Measurements from ENCODE around the gene ZNF189. TPM values are rescaled to one million over a fixed set of nuclear protein-coding genes. Genes with fewer than 3 reads are reported as not detected.

Gene ZNF189
- total RNA-seq, 1 donor from 2014 or later = 31.0 TPM

- TF ChIP-seq CTCF (IDR thresholded peaks at IDR 0.05; ENCODE audit: unreplicated experiment) = no peak
- Mint-ChIP-seq H3K4me3 (ENCODE audit: unreplicated experiment) (no peak overlapping the region), H3K4me1 (ENCODE audit: unreplicated experiment) (peaks cover 23% of the 10 kb centered on the region), H3K27me3 (ENCODE audit: unreplicated experiment) (no peaks in the 10 kb centered on the region), H3K27ac (ENCODE audit: unreplicated experiment) (no peak overlapping the region), H3K9me3 (ENCODE audit: unreplicated experiment) (peaks cover 2% of the 10 kb centered on the region), H3K36me3 (ENCODE audit: low read depth, unreplicated experiment) (peaks cover 2% of the 10 kb centered on the region)
- no peak for DNase-seq (ENCODE audit: low spot score)
Observed at GRCh38 chr9:101446732-101447131, 48.1 kb downstream of the ZNF189 start.

GRCh38 chr9:101448680-101449070 is 50.0 kb downstream of the ZNF189 start:
- peaks cover 17% of the 10 kb centered on the region for H3K4me1 Mint-ChIP-seq (ENCODE audit: unreplicated experiment)
- no peak overlapping the region for H3K27ac Mint-ChIP-seq (ENCODE audit: unreplicated experiment)
- no peaks in the 10 kb centered on the region for H3K27me3 Mint-ChIP-seq (ENCODE audit: unreplicated experiment)
- no peak for TF ChIP-seq CTCF (IDR thresholded peaks at IDR 0.05; ENCODE audit: unreplicated experiment)
- peak overlapping the region; percentile 47 for H3K4me3 Mint-ChIP-seq (ENCODE audit: unreplicated experiment)
- H3K9me3 Mint-ChIP-seq (ENCODE audit: unreplicated experiment) = peaks cover 18% of the 10 kb centered on the region
- DNase-seq (ENCODE audit: low spot score) = no peak
- peaks cover 12% of the 10 kb centered on the region for H3K36me3 Mint-ChIP-seq (ENCODE audit: low read depth, unreplicated experiment)

- peak; percentile 84 for DNase-seq (ENCODE audit: low spot score)
- Mint-ChIP-seq H3K27ac (ENCODE audit: unreplicated experiment) (no peak overlapping the region), H3K27me3 (ENCODE audit: unreplicated experiment) (no peaks in the 10 kb centered on the region)
Observed at GRCh38 chr9:101449071-101449721, 50.5 kb downstream of the ZNF189 start.

GRCh38 chr9:101450931-101451330 is 52.3 kb downstream of the ZNF189 start:
- no peak overlapping the region for H3K4me3 Mint-ChIP-seq (ENCODE audit: unreplicated experiment)
- TF ChIP-seq CTCF (IDR thresholded peaks at IDR 0.05; ENCODE audit: unreplicated experiment) = no peak
- peaks cover 12% of the 10 kb centered on the region for H3K36me3 Mint-ChIP-seq (ENCODE audit: low read depth, unreplicated experiment)
- H3K27me3 Mint-ChIP-seq (ENCODE audit: unreplicated experiment) = no peaks in the 10 kb centered on the region
- H3K4me1 Mint-ChIP-seq (ENCODE audit: unreplicated experiment) = peaks cover 14% of the 10 kb centered on the region
- no peak for DNase-seq (ENCODE audit: low spot score)
- no peak overlapping the region for H3K27ac Mint-ChIP-seq (ENCODE audit: unreplicated experiment)
- H3K9me3 Mint-ChIP-seq (ENCODE audit: unreplicated experiment) = peaks cover 19% of the 10 kb centered on the region

More at GRCh38 chr9:101449071-101449721, 50.5 kb downstream of the ZNF189 start:
- Mint-ChIP-seq H3K9me3 (ENCODE audit: unreplicated experiment) (peaks cover 19% of the 10 kb centered on the region), H3K4me1 (ENCODE audit: unreplicated experiment) (peaks cover 17% of the 10 kb centered on the region), H3K4me3 (ENCODE audit: unreplicated experiment) (peak overlapping the region; percentile 84), H3K36me3 (ENCODE audit: low read depth, unreplicated experiment) (peaks cover 12% of the 10 kb centered on the region)
- TF ChIP-seq CTCF (IDR thresholded peaks at IDR 0.05; ENCODE audit: unreplicated experiment) = peak; percentile 54

- Mint-ChIP-seq H3K27me3 (ENCODE audit: unreplicated experiment) (no peaks in the 10 kb centered on the region), H3K36me3 (ENCODE audit: low read depth, unreplicated experiment) (peaks cover 12% of the 10 kb centered on the region), H3K9me3 (ENCODE audit: unreplicated experiment) (peaks cover 19% of the 10 kb centered on the region), H3K4me3 (ENCODE audit: unreplicated experiment) (no peak overlapping the region), H3K4me1 (ENCODE audit: unreplicated experiment) (peaks cover 20% of the 10 kb centered on the region), H3K27ac (ENCODE audit: unreplicated experiment) (no peak overlapping the region)
- TF ChIP-seq CTCF (IDR thresholded peaks at IDR 0.05; ENCODE audit: unreplicated experiment) = no peak
- no peak for DNase-seq (ENCODE audit: low spot score)
Observed at GRCh38 chr9:101451498-101451897, 52.8 kb downstream of the ZNF189 start.

Data from endothelial cell (in vitro differentiated cells).